Neural crest cell (in vitro differentiated cells): Measurements from ENCODE around the gene RASEF. TPM values are rescaled to one million over a fixed set of nuclear protein-coding genes. Genes with fewer than 3 reads are reported as not detected.
"Not testable (repeated sequence)": the region's sequence is repeated elsewhere in the genome, so short reads cannot be mapped to it uniquely, and the experiment has no call there.

Experiments
- DNase-seq: peaks from one replicate; pipeline ENCODE4 v3.0.0; 2021; ENCODE audit warnings: low read depth, mixed read lengths, low spot score
- H3K27ac Mint-ChIP-seq: one replicate; pipeline ENCODE4 v1.8.0; 2021; ENCODE audit warnings: mild to moderate bottlenecking, mixed read lengths; ENCODE audit not compliant: unreplicated experiment
- H3K27me3 Mint-ChIP-seq: 2 replicates; pipeline ENCODE4 v1.8.0; 2021; ENCODE audit warnings: low read depth, mild to moderate bottlenecking, mixed read lengths
- H3K36me3 Mint-ChIP-seq: 2 replicates; pipeline ENCODE4 v1.8.0; 2021; ENCODE audit warnings: low read depth, mild to moderate bottlenecking, mixed read lengths
- H3K4me1 Mint-ChIP-seq: 2 replicates; pipeline ENCODE4 v1.8.0; 2021; ENCODE audit warnings: mixed read lengths
- H3K4me3 Mint-ChIP-seq: one replicate; pipeline ENCODE4 v1.8.0; 2021; ENCODE audit warnings: mild to moderate bottlenecking, mixed read lengths
- H3K9me3 Mint-ChIP-seq: 2 replicates; pipeline ENCODE4 v1.8.0; 2021; ENCODE audit warnings: mixed read lengths
- CTCF ChIP-seq: fragments of 200-600 bp; sonication (generic); conservative IDR thresholded peaks from 2 replicates; pipeline ENCODE4 v1.5.0; 2021; ENCODE audit warnings: antibody characterized with exemption, mild to moderate bottlenecking
- total RNA-seq: library from RNA; stranded (reverse); gene quantifications from 2 replicates; pipeline ENCODE4 v1.2.1, GENCODE V29; 2021

The RASEF gene
- total RNA-seq, 1 donor from 2014 or later: 0.16 TPM

- no peaks in the 10 kb centered on the region for H3K4me1 Mint-ChIP-seq
- H3K36me3 Mint-ChIP-seq: no peaks in the 10 kb centered on the region
- no peak for TF ChIP-seq CTCF
- H3K27ac Mint-ChIP-seq: no peak overlapping the region
- no peaks in the 10 kb centered on the region for H3K9me3 Mint-ChIP-seq
- H3K4me3 Mint-ChIP-seq: no peak overlapping the region
- H3K27me3 Mint-ChIP-seq: no peaks in the 10 kb centered on the region
- DNase-seq: no peak
Measured at GRCh38 chr9:83106263-83106662, 43.3 kb upstream of the RASEF start.

- no peaks in the 10 kb centered on the region for H3K36me3 Mint-ChIP-seq
- H3K9me3 Mint-ChIP-seq: peaks cover 4% of the 10 kb centered on the region
- H3K4me1 Mint-ChIP-seq: no peaks in the 10 kb centered on the region
Measured at GRCh38 chr9:83097633-83098032, 34.7 kb upstream of the RASEF start.

GRCh38 chr9:83093311-83093710 lies 30.4 kb upstream of the RASEF start:
- not testable (repeated sequence) for H3K4me1 Mint-ChIP-seq, H3K4me3 Mint-ChIP-seq, H3K27me3 Mint-ChIP-seq, H3K9me3 Mint-ChIP-seq, H3K36me3 Mint-ChIP-seq, H3K27ac Mint-ChIP-seq, DNase-seq

More at GRCh38 chr9:83097633-83098032, 34.7 kb upstream of the RASEF start:
- DNase-seq: no peak
- no peak for TF ChIP-seq CTCF
- H3K27ac Mint-ChIP-seq: no peak overlapping the region
- no peaks in the 10 kb centered on the region for H3K27me3 Mint-ChIP-seq
- H3K4me3 Mint-ChIP-seq: no peak overlapping the region

GRCh38 chr9:83081846-83082245 lies 18.9 kb upstream of the RASEF start:
- peaks cover 6% of the 10 kb centered on the region for H3K27me3 Mint-ChIP-seq
- no peak overlapping the region for H3K4me3 Mint-ChIP-seq
- no peaks in the 10 kb centered on the region for H3K36me3 Mint-ChIP-seq
- no peak for DNase-seq
- H3K9me3 Mint-ChIP-seq: no peaks in the 10 kb centered on the region
- no peak overlapping the region for H3K27ac Mint-ChIP-seq
- H3K4me1 Mint-ChIP-seq: no peaks in the 10 kb centered on the region
- no peak for TF ChIP-seq CTCF

- DNase-seq: no peak
- H3K9me3 Mint-ChIP-seq: no peaks in the 10 kb centered on the region
Measured at GRCh38 chr9:83081010-83081409, 18.1 kb upstream of the RASEF start.

GRCh38 chr9:83075932-83076331 lies 13.0 kb upstream of the RASEF start:
- DNase-seq, H3K36me3 Mint-ChIP-seq, H3K4me3 Mint-ChIP-seq, H3K27me3 Mint-ChIP-seq, H3K4me1 Mint-ChIP-seq, H3K27ac Mint-ChIP-seq, H3K9me3 Mint-ChIP-seq: not testable (repeated sequence)

More at GRCh38 chr9:83081010-83081409, 18.1 kb upstream of the RASEF start:
- no peaks in the 10 kb centered on the region for H3K36me3 Mint-ChIP-seq
- no peaks in the 10 kb centered on the region for H3K4me1 Mint-ChIP-seq
- H3K4me3 Mint-ChIP-seq: no peak overlapping the region
- H3K27ac Mint-ChIP-seq: no peak overlapping the region
- H3K27me3 Mint-ChIP-seq: peaks cover 2% of the 10 kb centered on the region
- TF ChIP-seq CTCF: no peak

- H3K9me3 Mint-ChIP-seq, DNase-seq, H3K4me1 Mint-ChIP-seq, H3K36me3 Mint-ChIP-seq, H3K4me3 Mint-ChIP-seq, H3K27ac Mint-ChIP-seq: not testable (repeated sequence)
- peaks cover 17% of the 10 kb centered on the region for H3K27me3 Mint-ChIP-seq
Measured at GRCh38 chr9:83072498-83072897, 9.6 kb upstream of the RASEF start.
